Endothelial cell of umbilical vein (primary cell): ENCODE measurements around the gene SEC14L1. TPM values are rescaled to one million over a fixed set of nuclear protein-coding genes. Genes with fewer than 3 reads are reported as not detected.

ENCODE experiments used
- BruUV-seq: library from RNA; stranded (reverse); fragments of 400-500 nt; replicated peaks from 2 replicates; lab custom pipeline; 2021; lab: Mats Ljungman, UMichigan
- CTCF ChIA-PET: fragments of 300-600, 350-600 bp; sonication (Branson Sonifier 250); formaldehyde crosslinking; loops from one replicate; lab custom pipeline; 2021; ENCODE audit warnings: antibody characterized with exemption, inconsistent platforms; lab: Charles Lee
- POLR2A ChIA-PET: fragments of 300-600, 350-600 bp; sonication (Branson Sonifier 250); formaldehyde crosslinking; loops from one replicate; lab custom pipeline; 2021; ENCODE audit warnings: antibody characterized with exemption, inconsistent platforms; lab: Charles Lee
- DNase-seq: peaks from one replicate; pipeline ENCODE4 v3.0.0-alpha.2; 2011; ENCODE audit warnings: low read depth, low spot score
- FAIRE-seq: peaks from 2 replicates; lab custom pipeline; 2011; peaks lifted over from hg19 to GRCh38; lab: Jason Lieb, UNC
- H2AFZ ChIP-seq: 2 replicates; pipeline ENCODE4 v1.6.0; 2012; ENCODE audit warnings: low read depth, low read length, control low read depth, inconsistent platforms
- H3K27ac ChIP-seq: 2 replicates; pipeline ENCODE4 v1.5.1; 2011; ENCODE audit warnings: low read depth, mild to moderate bottlenecking, control low read depth, low read length, moderate library complexity; ENCODE audit not compliant: insufficient read depth
- H3K27me3 ChIP-seq, 2 experiments: 2 replicates each; pipeline versions ENCODE4 v1.6.0 to v1.6.1; 2011; ENCODE audit warnings: low read length in 2 of 2, mixed read lengths in 1 of 2; ENCODE audit not compliant: control insufficient read depth in 2 of 2, insufficient read depth in 2 of 2
- H3K36me3 ChIP-seq, 2 experiments: 2 replicates in 1 of 2; 3 replicates in 1 of 2; pipeline ENCODE4 v1.5.1; 2011; ENCODE audit warnings: low read length in 2 of 2, mild to moderate bottlenecking in 1 of 2, moderate library complexity in 1 of 2; ENCODE audit not compliant: control insufficient read depth in 2 of 2, insufficient read depth in 2 of 2; ENCODE audit errors: extremely low read depth in 1 of 2
- H3K4me1 ChIP-seq: 3 replicates; pipeline ENCODE4 v1.5.1; 2011; ENCODE audit warnings: mild to moderate bottlenecking, low read length; ENCODE audit not compliant: control insufficient read depth, insufficient read depth; ENCODE audit errors: extremely low read depth
- H3K4me2 ChIP-seq: 2 replicates; pipeline ENCODE4 v1.6.1; 2011; ENCODE audit warnings: low read length, control low read depth, mixed read lengths; ENCODE audit not compliant: insufficient read depth
- H3K4me3 ChIP-seq, 3 experiments: fragments of 200-600 bp in 1 of 3; sonication (generic), shearing (Covaris generic) in 1 of 3; replicated peaks in 1 of 3; 2 replicates each; pipeline ENCODE4 v1.5.1; 2011 to 2016; ENCODE audit warnings: control low read depth in 3 of 3, low read length in 3 of 3, mild to moderate bottlenecking in 2 of 3, inconsistent platforms in 1 of 3, low read depth in 1 of 3, moderate library complexity in 1 of 3; ENCODE audit not compliant: insufficient read depth in 1 of 3
- H3K79me2 ChIP-seq: 2 replicates; pipeline ENCODE4 v1.6.0; 2012; ENCODE audit warnings: low read length, inconsistent platforms; ENCODE audit not compliant: control insufficient read depth, insufficient read depth
- H3K9ac ChIP-seq: replicated peaks from 2 replicates; pipeline ENCODE3; 2011; ENCODE audit warnings: low read length, control low read depth; ENCODE audit not compliant: insufficient read depth; ENCODE audit errors: extremely low read depth
- H3K9me1 ChIP-seq: replicated peaks from 3 replicates; pipeline ENCODE4 v1.6.0; 2011; ENCODE audit warnings: mild to moderate bottlenecking, low read length; ENCODE audit not compliant: control insufficient read depth, insufficient read depth; ENCODE audit errors: extremely low read depth
- H3K9me3 ChIP-seq: replicated peaks from 2 replicates; pipeline ENCODE4 v1.5.1; 2012; ENCODE audit warnings: low read length, inconsistent platforms; ENCODE audit not compliant: control insufficient read depth, insufficient read depth
- H4K20me1 ChIP-seq: replicated peaks from 2 replicates; pipeline ENCODE3; 2011; ENCODE audit warnings: mild to moderate bottlenecking, low read length; ENCODE audit not compliant: control insufficient read depth, insufficient read depth; ENCODE audit errors: extremely low read depth
- EZH2 ChIP-seq: IDR thresholded peaks from 2 replicates; pipeline ENCODE4 v1.6.1; 2012; ENCODE audit warnings: borderline replicate concordance, low read depth, mild to moderate bottlenecking, moderate library complexity, low read length, inconsistent platforms; ENCODE audit not compliant: severe bottlenecking
- FOS ChIP-seq: IDR thresholded peaks from 2 replicates; pipeline ENCODE4 v1.6.1; 2011; ENCODE audit warnings: mild to moderate bottlenecking, low read length, moderate library complexity, borderline replicate concordance; ENCODE audit not compliant: insufficient read depth
- GATA2 ChIP-seq: IDR thresholded peaks from 2 replicates; pipeline ENCODE4 v1.7.0; 2011; ENCODE audit warnings: low read depth, mild to moderate bottlenecking, moderate library complexity, mixed read lengths, low read length; ENCODE audit not compliant: insufficient read length, insufficient read depth
- JUN ChIP-seq: IDR thresholded peaks from 2 replicates; pipeline ENCODE4 v1.6.1; 2011; ENCODE audit warnings: borderline replicate concordance, low read depth; ENCODE audit not compliant: insufficient read length, insufficient read depth
- MYC ChIP-seq: IDR thresholded peaks from one replicate; pipeline ENCODE4 v1.6.1; 2011; ENCODE audit warnings: mild to moderate bottlenecking, low read depth, low read length
- POLR2A ChIP-seq: IDR thresholded peaks from 2 replicates; pipeline ENCODE4 v1.6.1; 2012; ENCODE audit warnings: low read depth, mild to moderate bottlenecking, control low read depth, low read length
- POLR2AphosphoS5 ChIP-seq: IDR thresholded peaks from 2 replicates; pipeline ENCODE4 v1.6.1; 2012; ENCODE audit warnings: low read depth, mild to moderate bottlenecking, control low read depth, low read length, moderate library complexity; ENCODE audit not compliant: insufficient read depth
- dilution Hi-C: fragments of 300-500 bp; cut with MboI; formaldehyde crosslinking; loops from one replicate; pipeline ENCODE4 v1.15.0; 2019; ENCODE audit warnings: low sequenced_read_pairs; ENCODE audit not compliant: extremely low pct_ligation_motif_present
- intact Hi-C: fragments of 100-400 bp; cut with micrococcal nuclease; formaldehyde crosslinking; loops from one replicate; pipeline ENCODE4 v1.10.0; 2022
- polyA plus RNA-seq, 4 experiments: library from polyadenylated mRNA; depleted of rRNA in 3 of 4; stranded (reverse) in 3 of 4; unstranded in 1 of 4; fragments of >200 nt; gene quantifications; 2 replicates each; pipeline versions ENCODE4 v1.2.1 to v1.2.3, GENCODE V29; 2011 to 2012; ENCODE audit warnings: missing spikeins in 1 of 4
- total RNA-seq: library from RNA; stranded (reverse); gene quantifications from 2 replicates; pipeline ENCODE4 v1.2.3, GENCODE V29; 2021
- TF ChIP-seq, protein P1 (sequence below), 2 donors: IDR thresholded peaks; 1 replicate in 1 of 2; 2 replicates in 1 of 2; pipeline ENCODE4 v1.5.1; 2011; ENCODE audit warnings: low read length in 2 of 2, mild to moderate bottlenecking in 2 of 2, moderate library complexity in 2 of 2, control low read depth in 1 of 2, inconsistent platforms in 1 of 2, low read depth in 1 of 2; ENCODE audit not compliant: insufficient read depth in 1 of 2; ENCODE audit errors: extremely low read depth in 1 of 2
- TF ChIP-seq, protein P2 (sequence below): IDR thresholded peaks from 2 replicates; pipeline ENCODE4 v1.6.1; 2011; ENCODE audit not compliant: insufficient read depth, insufficient read length

SEC14L1 gene
- total and polyA plus RNA-seq, 2 donors (not counting 3 experiments of a cell fraction or from before 2014, with no cell fraction given): 215 to 631 TPM

GRCh38 chr17:77253611-77254051 lies 112.9 kb downstream of the SEC14L1 start:
- Histone ChIP-seq H3K36me3 (no peaks in the 10 kb centered on the region), H3K9me1 (no peaks in the 10 kb centered on the region), H3K27me3 (no peaks in the 10 kb centered on the region), H3K4me1 (peaks cover 22% of the 10 kb centered on the region), H2AFZ (peak overlapping the region; percentile 59), H3K9me3 (no peaks in the 10 kb centered on the region), H3K27ac (no peak overlapping the region), H3K79me2 (no peaks in the 10 kb centered on the region), H3K4me2 (no peak overlapping the region), H4K20me1 (no peaks in the 10 kb centered on the region), H3K9ac (no peak overlapping the region), H3K4me3 (no peak overlapping the region)
- ChIA-PET POLR2A (no interaction called here), CTCF (interaction anchor here (0.6 to 2.2 kb wide), 3 partner anchors 11 to 259 kb away, joined by 3 to 4 read pairs (median 3); no protein-coding TSS in a partner anchor)
- TF ChIP-seq, protein P1, sequence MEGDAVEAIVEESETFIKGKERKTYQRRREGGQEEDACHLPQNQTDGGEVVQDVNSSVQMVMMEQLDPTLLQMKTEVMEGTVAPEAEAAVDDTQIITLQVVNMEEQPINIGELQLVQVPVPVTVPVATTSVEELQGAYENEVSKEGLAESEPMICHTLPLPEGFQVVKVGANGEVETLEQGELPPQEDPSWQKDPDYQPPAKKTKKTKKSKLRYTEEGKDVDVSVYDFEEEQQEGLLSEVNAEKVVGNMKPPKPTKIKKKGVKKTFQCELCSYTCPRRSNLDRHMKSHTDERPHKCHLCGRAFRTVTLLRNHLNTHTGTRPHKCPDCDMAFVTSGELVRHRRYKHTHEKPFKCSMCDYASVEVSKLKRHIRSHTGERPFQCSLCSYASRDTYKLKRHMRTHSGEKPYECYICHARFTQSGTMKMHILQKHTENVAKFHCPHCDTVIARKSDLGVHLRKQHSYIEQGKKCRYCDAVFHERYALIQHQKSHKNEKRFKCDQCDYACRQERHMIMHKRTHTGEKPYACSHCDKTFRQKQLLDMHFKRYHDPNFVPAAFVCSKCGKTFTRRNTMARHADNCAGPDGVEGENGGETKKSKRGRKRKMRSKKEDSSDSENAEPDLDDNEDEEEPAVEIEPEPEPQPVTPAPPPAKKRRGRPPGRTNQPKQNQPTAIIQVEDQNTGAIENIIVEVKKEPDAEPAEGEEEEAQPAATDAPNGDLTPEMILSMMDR (IDR thresholded peaks at IDR 0.05; ENCODE audit: extremely low read depth in 1 of 2, insufficient read depth in 1 of 2, low read depth in 1 of 2, low read length in 2 of 2): no peak
- TF ChIP-seq MYC (no peak), FOS (no peak), EZH2 (no peak), GATA2 (no peak), POLR2A (no peak), POLR2AphosphoS5 (no peak), JUN (no peak)
- TF ChIP-seq, protein P2, sequence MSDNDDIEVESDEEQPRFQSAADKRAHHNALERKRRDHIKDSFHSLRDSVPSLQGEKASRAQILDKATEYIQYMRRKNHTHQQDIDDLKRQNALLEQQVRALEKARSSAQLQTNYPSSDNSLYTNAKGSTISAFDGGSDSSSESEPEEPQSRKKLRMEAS: no peak
- dilution Hi-C loops: no loop called here
- intact Hi-C loops: no loop called here
- peak; percentile 76 for FAIRE-seq
- no TSS peak for BruUV-seq
- peak; percentile 26 for DNase-seq
